Activated T-cell treated with anti-CD3 and anti-CD28 coated beads, Interleukin-2, amount 50 U/mL, for 72 hours (primary cell): ENCODE measurements around the gene ADAP1. TPM values are rescaled to one million over a fixed set of nuclear protein-coding genes. Genes with fewer than 3 reads are reported as not detected.

Experiments used
- ATAC-seq, 2 donors: fragments of 150-1000 bp; cut with Tn5 transposase; replicated peaks in 1 of 2; 2 replicates each; pipeline ENCODE4 v1.10.0; 2021; ENCODE audit warnings: moderate library complexity in 2 of 2, mild to moderate bottlenecking in 1 of 2
- DNase-seq, 2 donors: peaks; one replicate each; pipeline ENCODE4 v3.0.0; 2021 to 2022; ENCODE audit warnings: mixed read lengths in 1 of 2
- H3K27ac Mint-ChIP-seq: one replicate; pipeline ENCODE4 v1.8.0; 2022; ENCODE audit warnings: mild to moderate bottlenecking, moderate library complexity, mixed read lengths
- H3K27me3 Mint-ChIP-seq: one replicate; pipeline ENCODE4 v1.8.0; 2022; ENCODE audit warnings: low read depth, mixed read lengths
- H3K36me3 Mint-ChIP-seq, 2 donors: one replicate each; pipeline ENCODE4 v1.8.0; 2022; ENCODE audit warnings: mixed read lengths in 2 of 2, mild to moderate bottlenecking in 1 of 2; ENCODE audit not compliant: insufficient read depth in 2 of 2
- H3K4me1 Mint-ChIP-seq: one replicate; pipeline ENCODE4 v1.8.0; 2022; ENCODE audit warnings: low read depth, mixed read lengths
- H3K4me3 Mint-ChIP-seq, 2 donors: one replicate each; pipeline ENCODE4 v1.8.0; 2022; ENCODE audit warnings: mild to moderate bottlenecking in 2 of 2, mixed read lengths in 2 of 2, moderate library complexity in 2 of 2
- H3K9me3 Mint-ChIP-seq, 2 donors: one replicate each; pipeline ENCODE4 v1.8.0; 2022; ENCODE audit warnings: mixed read lengths in 2 of 2
- total RNA-seq, 2 donors: library from RNA; stranded (reverse); gene quantifications; one replicate each; pipeline ENCODE4 v1.2.3, GENCODE V29; 2022

Gene ADAP1
- total RNA-seq, 2 donors from 2014 or later = 11.1 to 29.4 TPM

DNA sequence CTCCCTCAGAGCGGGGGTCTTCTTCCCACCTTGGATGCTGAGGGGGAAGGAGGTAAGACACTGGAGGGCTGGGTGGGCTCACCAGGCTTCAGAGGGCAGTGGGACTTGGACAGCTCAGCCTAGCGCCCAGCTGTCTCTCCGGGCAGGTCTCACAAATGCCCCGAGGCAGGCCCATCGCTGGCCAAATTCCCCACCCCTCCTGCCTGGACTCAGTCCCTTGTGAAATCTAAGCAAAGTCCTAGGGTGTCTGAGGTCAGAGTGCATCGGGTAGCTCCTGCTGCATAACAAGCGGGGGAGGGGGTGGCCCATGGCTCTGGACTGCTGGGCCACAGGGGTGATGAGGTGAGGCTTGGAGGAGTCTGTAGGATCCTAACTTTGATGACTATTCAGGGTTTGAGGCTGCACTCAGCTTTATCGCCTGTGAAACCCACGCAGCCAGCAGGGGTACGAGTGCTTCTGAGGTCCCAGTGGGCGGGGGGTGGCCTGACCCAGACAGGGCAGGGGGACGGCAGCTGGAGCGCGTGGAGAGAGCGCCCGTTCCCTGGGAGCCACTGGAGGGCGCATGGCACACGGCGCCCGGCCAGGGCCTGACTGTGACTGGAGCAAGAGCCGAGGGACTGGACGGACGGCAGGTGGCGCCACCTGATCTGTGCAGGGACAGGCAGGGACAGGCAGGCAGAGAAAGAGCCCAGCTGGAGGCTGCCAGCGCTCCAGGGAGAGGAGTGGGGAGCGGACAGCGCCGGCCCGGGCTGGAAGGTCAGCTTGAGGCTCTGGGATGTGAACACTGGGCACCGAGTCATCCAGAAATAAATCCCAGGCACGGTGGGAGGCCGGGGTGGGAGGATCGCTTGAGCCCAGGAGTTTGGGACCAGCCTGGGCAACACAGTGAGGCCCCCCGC lies 38.5 kb upstream of the ADAP1 start:
- Mint-ChIP-seq H3K36me3 (no peaks in the 10 kb centered on the region), H3K4me1 (no peaks in the 10 kb centered on the region), H3K27me3 (no peaks in the 10 kb centered on the region), H3K27ac (no peak overlapping the region), H3K9me3 (peaks cover 0 to 2% of the 10 kb centered on the region in 2 donors), H3K4me3 (no peak overlapping the region)
- peak; percentile 92 to 93 for DNase-seq
- ATAC-seq = peak; percentile 99

DNA sequence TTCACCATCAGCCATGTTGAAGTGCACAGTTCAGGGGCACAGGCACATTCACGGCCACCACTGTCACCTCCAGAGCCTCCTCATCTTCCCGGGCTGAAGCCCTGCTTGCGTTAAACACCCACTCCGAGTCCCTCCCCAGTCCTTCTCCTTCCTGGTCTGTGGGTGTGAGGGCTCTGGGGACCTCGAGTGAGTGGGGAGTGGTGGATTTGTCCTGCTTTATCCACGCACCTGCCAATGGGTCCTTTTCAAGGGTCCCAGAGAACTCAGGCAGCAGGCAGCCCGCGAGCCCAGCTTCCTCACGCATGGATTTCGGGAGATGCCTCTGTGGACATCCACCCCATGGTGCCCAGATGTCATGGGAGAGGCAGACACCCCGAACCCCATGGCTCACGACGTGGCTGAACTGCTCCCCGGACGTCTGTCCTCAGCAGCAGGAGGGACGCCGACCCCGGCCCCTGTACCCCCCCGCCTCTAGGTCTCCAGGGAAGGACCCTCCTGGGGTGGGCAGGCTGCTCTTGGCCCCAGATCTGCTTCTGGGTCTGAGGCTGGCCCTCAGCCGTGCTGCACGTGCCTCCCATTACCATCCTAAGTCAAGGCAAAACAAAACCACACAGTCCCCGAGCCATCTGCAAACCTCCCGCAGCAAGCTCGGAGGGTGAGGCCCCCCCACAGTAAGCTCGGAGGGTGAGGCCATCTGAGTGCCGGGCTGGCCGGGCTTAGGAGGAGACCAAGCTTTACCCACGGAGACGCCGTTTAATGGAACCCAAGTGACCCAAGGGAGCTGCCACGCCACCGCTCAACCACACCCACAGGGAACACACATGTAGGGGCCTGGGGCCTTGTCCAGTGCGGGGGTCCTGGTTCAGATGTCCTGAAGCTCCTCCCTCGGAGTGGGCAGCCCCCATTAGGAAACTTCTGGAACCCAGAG lies 37.5 kb upstream of the ADAP1 start:
- Mint-ChIP-seq H3K36me3 (no peaks in the 10 kb centered on the region), H3K4me3 (no peak overlapping the region), H3K27me3 (no peaks in the 10 kb centered on the region)

DNA sequence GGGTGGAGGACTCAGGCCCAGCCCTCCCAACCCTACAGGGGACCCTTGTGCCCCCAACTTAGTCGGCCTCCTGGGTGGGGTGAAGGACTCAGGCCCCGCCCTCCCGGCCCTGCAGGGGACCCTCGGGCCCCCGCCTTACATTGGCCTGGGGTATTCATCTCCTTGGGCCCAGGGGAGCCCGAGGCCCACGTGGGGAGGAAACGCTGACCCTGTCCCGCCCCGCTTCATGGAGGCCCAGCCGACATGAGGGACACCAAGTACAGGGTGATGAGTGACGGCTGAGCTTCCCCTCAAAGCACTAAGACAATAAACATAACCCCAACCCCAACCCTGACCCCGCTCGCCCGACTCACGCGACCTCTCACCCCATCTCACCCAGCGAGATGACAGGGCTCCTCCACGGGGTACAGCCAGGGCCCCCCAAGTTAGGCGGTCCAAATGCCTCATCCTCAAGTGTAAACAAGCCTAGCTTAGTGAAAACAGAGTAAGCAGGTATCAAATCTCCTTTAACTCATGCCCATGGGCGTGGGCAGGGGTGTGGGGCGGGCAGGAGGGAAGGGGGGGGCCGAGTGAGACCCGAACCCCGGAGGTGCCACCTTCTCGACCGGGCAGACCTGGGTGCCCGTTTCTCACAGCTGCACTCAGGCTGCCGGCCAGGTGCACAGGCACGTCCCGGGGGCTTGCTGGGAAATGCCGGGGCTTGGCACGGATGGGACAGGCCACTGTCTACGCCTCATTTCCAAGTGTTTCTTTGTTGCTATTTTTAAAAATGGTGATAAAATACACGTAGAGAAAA lies 36.7 kb upstream of the ADAP1 start:
- Mint-ChIP-seq H3K9me3 (peaks cover 0 to 2% of the 10 kb centered on the region in 2 donors), H3K4me1 (no peaks in the 10 kb centered on the region), H3K4me3 (no peak overlapping the region), H3K36me3 (no peaks in the 10 kb centered on the region), H3K27ac (no peak overlapping the region), H3K27me3 (no peaks in the 10 kb centered on the region)
- ATAC-seq (no peak), DNase-seq (no peak)

More for the DNA sequence above, 37.5 kb upstream of the ADAP1 start:
- Mint-ChIP-seq H3K4me1 (no peaks in the 10 kb centered on the region), H3K9me3 (peaks cover 0 to 2% of the 10 kb centered on the region in 2 donors), H3K27ac (no peak overlapping the region)
- no peak for ATAC-seq
- no peak for DNase-seq

GRCh38 chr7:990352-990932 lies 36.0 kb upstream of the ADAP1 start:
- no peak overlapping the region for H3K27ac Mint-ChIP-seq
- no peaks in the 10 kb centered on the region for H3K36me3 Mint-ChIP-seq
- peaks cover 0 to 2% of the 10 kb centered on the region in 2 donors for H3K9me3 Mint-ChIP-seq
- no peak overlapping the region for H3K4me3 Mint-ChIP-seq
- H3K27me3 Mint-ChIP-seq = peaks cover 5% of the 10 kb centered on the region
- no peaks in the 10 kb centered on the region for H3K4me1 Mint-ChIP-seq
- no peak for DNase-seq
- ATAC-seq = no peak

- H3K27me3 Mint-ChIP-seq = peaks cover 6% of the 10 kb centered on the region
- no peaks in the 10 kb centered on the region for H3K4me1 Mint-ChIP-seq
- H3K27ac Mint-ChIP-seq = no peak overlapping the region
- no peak overlapping the region for H3K4me3 Mint-ChIP-seq
- ATAC-seq (no peak), DNase-seq (no peak)
- H3K36me3 Mint-ChIP-seq = no peaks in the 10 kb centered on the region
- H3K9me3 Mint-ChIP-seq = peaks cover 0 to 2% of the 10 kb centered on the region in 2 donors
Measured at GRCh38 chr7:988963-989529, 34.6 kb upstream of the ADAP1 start.

DNA sequence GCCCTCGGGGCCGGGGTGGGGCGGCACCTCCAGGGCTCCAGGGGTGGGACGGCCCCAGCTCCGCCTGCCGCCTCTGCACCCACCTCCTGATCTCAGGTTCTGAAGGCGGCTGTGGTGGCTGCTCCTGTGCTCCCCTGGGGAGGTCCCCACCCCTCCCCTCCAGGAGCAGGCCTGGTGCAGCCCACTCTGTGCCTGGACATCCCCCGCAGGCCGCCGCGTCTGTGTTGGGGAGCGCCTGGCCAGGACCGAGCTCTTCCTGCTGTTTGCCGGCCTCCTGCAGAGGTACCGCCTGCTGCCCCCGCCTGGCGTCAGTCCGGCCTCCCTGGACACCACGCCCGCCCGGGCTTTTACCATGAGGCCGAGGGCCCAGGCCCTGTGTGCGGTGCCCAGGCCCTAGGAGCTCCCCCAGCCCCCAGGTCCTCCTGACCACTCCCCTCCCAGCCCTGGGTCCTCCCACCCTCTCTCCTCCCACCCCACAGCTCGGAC lies 34.0 kb upstream of the ADAP1 start:
- Mint-ChIP-seq H3K4me3 (no peak overlapping the region), H3K27ac (no peak overlapping the region)
- no peak for ATAC-seq

DNA sequence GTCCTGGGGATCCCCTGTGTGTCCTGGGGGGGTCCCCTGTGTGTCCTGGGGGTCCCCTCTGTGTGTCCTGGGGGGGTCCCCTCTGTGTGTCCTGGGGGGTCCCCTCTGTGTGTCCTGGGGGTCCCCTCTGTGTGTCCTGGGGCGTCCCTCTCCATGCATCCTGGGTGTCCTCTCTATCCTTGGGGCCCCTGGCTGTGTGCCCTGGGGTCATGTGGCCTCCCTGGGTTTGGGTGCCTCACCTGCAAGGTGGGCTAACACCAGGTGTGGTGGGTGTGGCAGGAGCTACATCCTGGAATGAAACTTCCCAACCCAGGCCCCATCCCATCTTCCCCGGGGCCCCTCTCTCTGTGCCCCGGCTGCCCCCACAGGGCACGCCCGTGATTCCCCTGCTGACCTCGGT lies 33.4 kb upstream of the ADAP1 start:
- ATAC-seq (no peak), DNase-seq (no peak)
- H3K4me3 Mint-ChIP-seq = no peak overlapping the region
- H3K9me3 Mint-ChIP-seq = peaks cover 0 to 2% of the 10 kb centered on the region in 2 donors
- no peak overlapping the region for H3K27ac Mint-ChIP-seq
- H3K36me3 Mint-ChIP-seq = no peaks in the 10 kb centered on the region
- no peaks in the 10 kb centered on the region for H3K4me1 Mint-ChIP-seq
- H3K27me3 Mint-ChIP-seq = peaks cover 6% of the 10 kb centered on the region

More for the DNA sequence above, 34.0 kb upstream of the ADAP1 start:
- Mint-ChIP-seq H3K4me1 (no peaks in the 10 kb centered on the region), H3K9me3 (peaks cover 0 to 2% of the 10 kb centered on the region in 2 donors), H3K36me3 (no peaks in the 10 kb centered on the region), H3K27me3 (peaks cover 6% of the 10 kb centered on the region)
- DNase-seq = no peak

DNA sequence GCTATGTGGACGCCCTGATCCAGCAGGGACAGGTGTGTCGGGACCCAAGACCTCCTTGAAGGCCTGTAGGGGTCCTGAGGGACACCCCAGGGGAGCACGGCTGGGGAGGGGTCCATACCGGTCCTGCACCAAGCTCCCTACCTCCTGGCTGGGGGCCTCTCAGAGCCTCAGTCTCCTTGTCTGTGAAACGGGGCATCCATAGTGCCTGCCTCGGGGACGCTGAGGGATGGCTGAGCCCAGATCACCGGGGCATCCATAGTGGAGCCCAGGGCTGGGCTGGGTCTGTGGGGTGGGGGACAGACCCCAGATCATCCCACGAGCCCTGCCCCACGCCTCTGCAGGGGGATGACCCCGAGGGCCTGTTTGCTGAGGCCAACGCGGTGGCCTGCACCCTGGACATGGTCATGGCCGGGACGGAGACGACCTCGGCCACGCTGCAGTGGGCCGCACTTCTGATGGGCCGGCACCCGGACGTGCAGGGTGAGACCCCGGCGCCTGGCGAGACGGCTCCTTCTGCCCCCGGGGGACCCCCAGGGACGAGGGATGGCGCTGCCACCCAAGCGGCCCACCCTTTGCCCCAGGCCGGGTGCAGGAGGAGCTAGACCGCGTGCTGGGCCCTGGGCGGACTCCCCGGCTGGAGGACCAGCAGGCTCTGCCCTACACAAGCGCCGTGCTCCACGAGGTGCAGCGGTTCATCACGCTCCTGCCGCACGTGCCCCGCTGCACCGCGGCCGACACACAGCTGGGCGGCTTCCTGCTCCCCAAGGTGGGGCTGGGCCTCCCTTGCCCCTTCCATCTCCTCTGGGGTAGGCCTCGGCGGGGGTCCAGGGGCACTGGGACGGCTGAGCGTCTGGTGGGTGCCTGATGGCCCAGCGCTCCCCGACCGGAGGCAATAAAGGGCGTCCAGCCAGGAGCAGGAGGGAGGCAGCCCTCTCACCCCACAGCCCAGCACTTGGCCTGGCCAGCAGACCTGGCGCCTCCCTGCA lies 32.6 kb upstream of the ADAP1 start:
- peaks cover 6% of the 10 kb centered on the region for H3K27me3 Mint-ChIP-seq
- peaks cover 0 to 2% of the 10 kb centered on the region in 2 donors for H3K9me3 Mint-ChIP-seq
- no peaks in the 10 kb centered on the region for H3K4me1 Mint-ChIP-seq
- no peak for ATAC-seq
- no peak overlapping the region for H3K27ac Mint-ChIP-seq
- H3K4me3 Mint-ChIP-seq = no peak overlapping the region
- no peak for DNase-seq
- no peaks in the 10 kb centered on the region for H3K36me3 Mint-ChIP-seq

DNA sequence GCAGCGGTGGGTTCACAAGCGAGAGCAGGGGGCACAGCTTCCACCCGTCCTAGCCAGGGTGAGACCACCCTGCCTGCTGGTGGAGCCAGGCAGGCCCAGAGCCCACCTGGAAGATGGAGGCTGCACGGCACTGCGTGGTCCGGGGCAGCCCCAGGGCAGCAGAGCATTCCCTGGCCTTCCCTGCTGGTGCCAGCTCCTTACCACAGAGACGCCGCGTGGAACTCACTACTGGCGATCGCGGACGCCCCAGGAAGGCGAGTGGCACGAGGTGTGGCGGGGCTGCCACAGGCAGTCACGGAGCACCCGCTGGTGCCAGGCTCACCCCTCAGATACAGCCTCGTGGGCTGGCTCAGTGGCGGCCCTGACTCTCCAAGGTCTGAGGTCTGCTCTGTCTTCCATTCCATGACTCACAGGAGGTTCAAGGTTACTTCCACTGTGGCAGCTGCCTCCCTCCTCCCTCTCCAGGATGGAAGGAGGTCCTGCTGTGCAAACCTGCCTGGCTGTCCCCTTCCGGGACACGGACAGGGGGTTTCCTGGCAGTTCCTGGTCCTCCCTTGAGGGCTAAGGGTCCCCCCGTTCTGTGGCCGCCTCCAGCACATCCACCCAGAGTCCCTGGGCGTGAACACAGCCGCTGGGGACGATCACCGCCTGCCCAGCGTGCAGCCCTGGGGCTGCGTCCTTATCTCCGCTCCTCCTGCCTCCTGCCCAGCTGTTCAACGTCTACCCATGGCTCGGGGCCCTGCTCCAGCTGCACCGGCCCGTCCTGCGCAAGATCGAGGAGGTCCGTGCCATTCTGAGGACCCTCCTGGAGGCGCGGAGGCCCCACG lies 31.6 kb upstream of the ADAP1 start:
- Mint-ChIP-seq H3K36me3 (no peaks in the 10 kb centered on the region), H3K4me3 (no peak overlapping the region), H3K9me3 (peaks cover 0 to 2% of the 10 kb centered on the region in 2 donors), H3K4me1 (no peaks in the 10 kb centered on the region), H3K27me3 (peaks cover 6% of the 10 kb centered on the region), H3K27ac (no peak overlapping the region)
- DNase-seq (no peak), ATAC-seq (no peak)

- Mint-ChIP-seq H3K9me3 (peaks cover 0 to 2% of the 10 kb centered on the region in 2 donors), H3K4me1 (no peaks in the 10 kb centered on the region)
Measured at GRCh38 chr7:985127-985416, 30.6 kb upstream of the ADAP1 start.

More at GRCh38 chr7:985127-985416, 30.6 kb upstream of the ADAP1 start:
- H3K27ac Mint-ChIP-seq = no peak overlapping the region
- H3K27me3 Mint-ChIP-seq = peaks cover 6% of the 10 kb centered on the region
- H3K36me3 Mint-ChIP-seq = no peaks in the 10 kb centered on the region
- no peak for DNase-seq
- no peak overlapping the region for H3K4me3 Mint-ChIP-seq
- no peak for ATAC-seq
